ENCODE results near the gene CDC27.

The CDC27 gene

DNA sequence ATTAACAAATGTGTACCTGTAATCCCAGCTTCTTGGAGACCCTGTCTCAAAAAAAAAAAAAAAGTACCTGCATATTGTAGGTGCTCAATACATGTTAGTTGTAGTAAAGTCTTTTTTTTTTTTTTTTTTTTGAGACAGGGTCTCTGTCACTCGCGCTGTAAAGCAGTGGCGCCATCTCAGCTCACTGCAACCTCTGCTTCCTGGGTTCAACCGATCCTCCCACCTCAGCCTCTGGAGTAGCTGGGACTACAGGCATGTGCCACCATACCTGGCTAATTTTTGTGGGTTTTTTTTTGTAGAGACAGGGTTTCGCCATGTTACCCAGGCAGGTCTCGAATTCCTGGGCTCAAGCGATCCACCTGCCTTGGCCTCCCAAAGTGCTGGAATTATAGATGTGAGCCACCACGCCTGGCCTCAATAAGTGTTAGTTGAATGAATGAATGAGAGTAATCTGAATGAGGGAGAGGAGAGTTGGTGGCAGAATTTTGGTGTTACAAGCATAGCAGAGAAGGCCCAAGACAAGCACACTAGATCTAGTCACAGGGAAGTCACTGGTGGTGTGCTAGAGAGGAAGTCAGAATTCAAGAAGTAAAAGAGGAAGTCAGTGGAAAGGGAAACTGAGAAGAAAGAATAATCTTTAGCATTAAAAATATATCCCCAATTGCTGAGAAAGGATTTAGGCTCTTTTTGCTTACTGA, 10.7 kb upstream of the CDC27 start:
- no peak for DNase-seq (ENCODE audit: low spot score)

GRCh38 chr17:47197821-47198220, 8.7 kb upstream of the CDC27 start:
- H3K36me3 ChIP-seq (ENCODE audit: low read depth) = no peaks in the 10 kb centered on the region
- no peak for DNase-seq (ENCODE audit: low spot score)
- TF ChIP-seq, protein P1, sequence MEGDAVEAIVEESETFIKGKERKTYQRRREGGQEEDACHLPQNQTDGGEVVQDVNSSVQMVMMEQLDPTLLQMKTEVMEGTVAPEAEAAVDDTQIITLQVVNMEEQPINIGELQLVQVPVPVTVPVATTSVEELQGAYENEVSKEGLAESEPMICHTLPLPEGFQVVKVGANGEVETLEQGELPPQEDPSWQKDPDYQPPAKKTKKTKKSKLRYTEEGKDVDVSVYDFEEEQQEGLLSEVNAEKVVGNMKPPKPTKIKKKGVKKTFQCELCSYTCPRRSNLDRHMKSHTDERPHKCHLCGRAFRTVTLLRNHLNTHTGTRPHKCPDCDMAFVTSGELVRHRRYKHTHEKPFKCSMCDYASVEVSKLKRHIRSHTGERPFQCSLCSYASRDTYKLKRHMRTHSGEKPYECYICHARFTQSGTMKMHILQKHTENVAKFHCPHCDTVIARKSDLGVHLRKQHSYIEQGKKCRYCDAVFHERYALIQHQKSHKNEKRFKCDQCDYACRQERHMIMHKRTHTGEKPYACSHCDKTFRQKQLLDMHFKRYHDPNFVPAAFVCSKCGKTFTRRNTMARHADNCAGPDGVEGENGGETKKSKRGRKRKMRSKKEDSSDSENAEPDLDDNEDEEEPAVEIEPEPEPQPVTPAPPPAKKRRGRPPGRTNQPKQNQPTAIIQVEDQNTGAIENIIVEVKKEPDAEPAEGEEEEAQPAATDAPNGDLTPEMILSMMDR (IDR thresholded peaks at IDR 0.05; ENCODE audit: poor library complexity, severe bottlenecking) = no peak
- no peak overlapping the region for H3K27ac ChIP-seq (ENCODE audit: poor library complexity, severe bottlenecking)
- H3K9me3 ChIP-seq (ENCODE audit: severe bottlenecking) = no peaks in the 10 kb centered on the region
- no peaks in the 10 kb centered on the region for H3K4me1 ChIP-seq (ENCODE audit: insufficient read depth, poor library complexity, severe bottlenecking)
- H3K27me3 ChIP-seq (ENCODE audit: insufficient read depth, poor library complexity, severe bottlenecking) = no peaks in the 10 kb centered on the region
- H3K4me3 ChIP-seq (ENCODE audit: severe bottlenecking) = no peak overlapping the region
- ATAC-seq (ENCODE audit: low read depth) = no peak

More for the DNA sequence above, 10.7 kb upstream of the CDC27 start:
- Histone ChIP-seq H3K36me3 (ENCODE audit: low read depth) (no peaks in the 10 kb centered on the region), H3K27me3 (ENCODE audit: insufficient read depth, poor library complexity, severe bottlenecking) (no peaks in the 10 kb centered on the region), H3K9me3 (ENCODE audit: severe bottlenecking) (no peaks in the 10 kb centered on the region), H3K4me1 (ENCODE audit: insufficient read depth, poor library complexity, severe bottlenecking) (no peaks in the 10 kb centered on the region), H3K4me3 (ENCODE audit: severe bottlenecking) (no peak overlapping the region), H3K27ac (ENCODE audit: poor library complexity, severe bottlenecking) (no peak overlapping the region)
- TF ChIP-seq, protein P1 (IDR thresholded peaks at IDR 0.05; ENCODE audit: poor library complexity, severe bottlenecking) = no peak
- no peak for ATAC-seq (ENCODE audit: low read depth)

DNA sequence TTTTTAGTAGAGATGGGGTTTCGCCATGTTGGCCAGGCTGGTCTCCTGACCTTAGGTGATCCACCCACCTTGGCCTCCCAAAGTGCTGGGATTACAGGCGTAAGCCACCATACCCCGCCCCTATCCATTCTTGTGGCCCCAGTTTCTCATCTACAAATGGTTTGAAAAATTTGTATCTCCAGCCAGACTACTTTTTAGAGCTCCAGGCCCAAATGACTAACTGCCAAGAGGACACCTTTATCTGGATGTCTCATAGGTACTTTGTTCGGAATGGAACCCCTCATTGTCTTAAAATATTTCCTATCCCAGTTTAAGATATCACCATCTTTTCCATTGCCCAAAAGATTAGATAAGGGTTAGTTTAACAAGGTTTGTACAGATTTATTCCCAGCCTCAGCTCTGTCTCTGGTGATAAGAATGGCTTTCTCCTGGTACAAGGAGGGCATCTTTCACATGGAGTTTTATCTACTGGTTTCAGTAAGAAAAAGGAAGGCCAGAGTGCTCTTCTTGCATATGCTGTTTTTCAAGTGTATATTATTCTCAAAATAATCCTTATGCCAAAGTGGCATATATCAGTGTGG, 4.9 kb upstream of the CDC27 start:
- no peak overlapping the region for H3K4me3 ChIP-seq (ENCODE audit: severe bottlenecking)
- TF ChIP-seq, protein P1 (IDR thresholded peaks at IDR 0.05; ENCODE audit: poor library complexity, severe bottlenecking) = no peak
- H3K27me3 ChIP-seq (ENCODE audit: insufficient read depth, poor library complexity, severe bottlenecking) = no peaks in the 10 kb centered on the region

DNA sequence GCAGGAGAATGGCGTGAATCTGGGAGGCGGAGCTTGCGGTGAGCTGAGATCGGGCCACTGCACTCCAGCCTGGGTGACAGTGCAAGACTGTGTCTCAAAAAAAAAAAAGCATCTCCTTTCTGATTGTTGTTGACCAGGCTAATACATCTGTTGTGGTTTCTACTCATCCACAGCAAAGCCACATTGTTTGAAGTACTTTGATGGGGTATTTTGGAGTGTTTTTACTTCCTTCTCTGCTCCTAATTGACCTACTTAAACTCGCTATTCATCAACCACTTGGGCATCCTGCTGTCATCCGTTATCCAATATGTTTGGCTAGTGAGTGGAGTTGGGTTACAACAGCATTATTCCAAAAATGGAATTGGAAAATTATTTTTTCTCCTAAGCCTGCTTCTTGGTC, 3.5 kb upstream of the CDC27 start:
- Histone ChIP-seq H3K27ac (ENCODE audit: poor library complexity, severe bottlenecking) (no peak overlapping the region), H3K27me3 (ENCODE audit: insufficient read depth, poor library complexity, severe bottlenecking) (no peaks in the 10 kb centered on the region)
- no peak for DNase-seq (ENCODE audit: low spot score)

More for the DNA sequence above, 4.9 kb upstream of the CDC27 start:
- ATAC-seq (ENCODE audit: low read depth) = no peak
- H3K27ac ChIP-seq (ENCODE audit: poor library complexity, severe bottlenecking) = no peak overlapping the region
- no peaks in the 10 kb centered on the region for H3K9me3 ChIP-seq (ENCODE audit: severe bottlenecking)
- peaks cover 7% of the 10 kb centered on the region for H3K4me1 ChIP-seq (ENCODE audit: insufficient read depth, poor library complexity, severe bottlenecking)
- H3K36me3 ChIP-seq (ENCODE audit: low read depth) = no peaks in the 10 kb centered on the region
- DNase-seq (ENCODE audit: low spot score) = no peak

More for the DNA sequence above, 3.5 kb upstream of the CDC27 start:
- TF ChIP-seq, protein P1 (IDR thresholded peaks at IDR 0.05; ENCODE audit: poor library complexity, severe bottlenecking) = no peak
- ATAC-seq (ENCODE audit: low read depth) = no peak
- H3K4me1 ChIP-seq (ENCODE audit: insufficient read depth, poor library complexity, severe bottlenecking) = peaks cover 13% of the 10 kb centered on the region
- peaks cover 8% of the 10 kb centered on the region for H3K36me3 ChIP-seq (ENCODE audit: low read depth)
- H3K9me3 ChIP-seq (ENCODE audit: severe bottlenecking) = no peaks in the 10 kb centered on the region
- H3K4me3 ChIP-seq (ENCODE audit: severe bottlenecking) = no peak overlapping the region

Measured in RWPE2 (cell line).